Parathyroid adenoma (tissue), 2 donors: ENCODE results near the gene COL18A1.

Experiments
- H2AFZ ChIP-seq: fragments of 300-600 bp; sonication (generic); one replicate; pipeline ENCODE4 v1.7.0; 2017; ENCODE audit warnings: antibody characterized with exemption, mild to moderate bottlenecking
- H3K27ac ChIP-seq: fragments of 300-600 bp; sonication (generic); one replicate; pipeline ENCODE4 v1.7.0; 2017
- H3K27me3 ChIP-seq: fragments of 300-600 bp; sonication (generic); one replicate; pipeline ENCODE4 v1.7.0; 2017; ENCODE audit warnings: low read length; ENCODE audit not compliant: control insufficient read depth, insufficient read depth
- H3K36me3 ChIP-seq: fragments of 300-600 bp; sonication (generic); one replicate; pipeline ENCODE4 v1.7.0; 2017; ENCODE audit warnings: low read length; ENCODE audit not compliant: control insufficient read depth, insufficient read depth
- H3K4me1 ChIP-seq: fragments of 300-600 bp; sonication (generic); one replicate; pipeline ENCODE4 v1.7.0; 2017; ENCODE audit warnings: control low read depth
- H3K4me2 ChIP-seq: fragments of 300-600 bp; sonication (generic); one replicate; pipeline ENCODE4 v1.7.0; 2017; ENCODE audit warnings: low read length
- H3K4me3 ChIP-seq: fragments of 300-600 bp; sonication (generic); one replicate; pipeline ENCODE4 v1.7.0; 2017; ENCODE audit warnings: low read depth, low read length
- H3K79me2 ChIP-seq: fragments of 300-600 bp; sonication (generic); one replicate; pipeline ENCODE4 v1.7.0; 2017; ENCODE audit warnings: control low read depth
- H3K9ac ChIP-seq: fragments of 300-600 bp; sonication (generic); one replicate; pipeline ENCODE4 v1.7.0; 2017; ENCODE audit warnings: mild to moderate bottlenecking
- H3K9me3 ChIP-seq: fragments of 300-600 bp; sonication (generic); one replicate; pipeline ENCODE4 v1.7.0; 2017; ENCODE audit warnings: low read length; ENCODE audit not compliant: control insufficient read depth
- TF ChIP-seq, protein P1 (sequence below): fragments of 300-600 bp; sonication (generic); IDR thresholded peaks from one replicate; pipeline ENCODE4 v1.7.0; 2017; ENCODE audit warnings: antibody characterized with exemption, mild to moderate bottlenecking
- donor health status: primary hyperparathyroidism.

COL18A1 gene

DNA sequence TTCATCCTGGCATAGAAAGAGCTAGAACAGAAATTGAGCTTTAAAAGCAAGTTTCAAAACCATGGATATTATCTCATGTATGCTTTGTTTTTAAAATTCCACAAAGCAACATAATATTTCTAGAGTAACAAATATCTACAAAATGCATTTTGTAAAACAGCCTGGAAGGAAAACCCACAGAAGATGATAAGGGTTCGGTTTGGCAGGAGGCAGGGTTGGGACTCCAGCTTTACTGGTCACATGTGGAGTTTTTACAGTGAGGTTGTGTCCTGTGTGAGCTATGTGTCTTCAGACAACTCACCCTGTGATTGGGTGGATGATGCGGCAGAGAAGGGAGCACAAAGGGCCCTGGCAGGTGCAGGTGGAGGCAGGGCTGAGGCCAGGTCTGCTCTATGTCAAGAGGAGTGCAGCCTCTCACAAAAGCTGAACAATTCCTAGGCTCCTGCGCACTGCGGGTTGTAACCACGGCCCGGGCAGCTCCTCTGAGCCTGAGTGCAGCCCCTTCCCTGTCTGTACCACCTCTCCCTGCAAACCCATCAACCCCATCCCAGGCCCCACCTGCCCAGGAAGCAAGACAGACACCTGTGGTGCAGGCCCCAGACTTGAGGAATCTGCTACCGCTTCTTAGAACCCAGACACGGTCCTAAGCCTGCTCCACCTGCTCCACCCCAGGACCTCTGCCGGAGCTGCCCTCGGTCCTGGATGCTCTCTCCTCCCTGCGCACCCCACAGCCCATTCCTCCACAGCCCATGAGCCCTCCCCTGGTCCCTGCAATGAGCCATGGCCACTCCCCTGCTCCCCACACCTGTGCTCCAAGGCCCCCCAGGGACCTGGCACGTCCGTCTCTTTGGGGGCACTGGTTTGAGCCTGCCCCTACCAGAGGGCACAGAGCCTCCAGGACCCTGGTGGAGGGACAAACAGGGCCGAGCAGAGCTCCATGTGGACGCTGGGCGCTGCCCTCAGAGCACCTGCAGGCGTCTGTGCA, 2.8 kb upstream of the COL18A1 start:
- TF ChIP-seq, protein P1, sequence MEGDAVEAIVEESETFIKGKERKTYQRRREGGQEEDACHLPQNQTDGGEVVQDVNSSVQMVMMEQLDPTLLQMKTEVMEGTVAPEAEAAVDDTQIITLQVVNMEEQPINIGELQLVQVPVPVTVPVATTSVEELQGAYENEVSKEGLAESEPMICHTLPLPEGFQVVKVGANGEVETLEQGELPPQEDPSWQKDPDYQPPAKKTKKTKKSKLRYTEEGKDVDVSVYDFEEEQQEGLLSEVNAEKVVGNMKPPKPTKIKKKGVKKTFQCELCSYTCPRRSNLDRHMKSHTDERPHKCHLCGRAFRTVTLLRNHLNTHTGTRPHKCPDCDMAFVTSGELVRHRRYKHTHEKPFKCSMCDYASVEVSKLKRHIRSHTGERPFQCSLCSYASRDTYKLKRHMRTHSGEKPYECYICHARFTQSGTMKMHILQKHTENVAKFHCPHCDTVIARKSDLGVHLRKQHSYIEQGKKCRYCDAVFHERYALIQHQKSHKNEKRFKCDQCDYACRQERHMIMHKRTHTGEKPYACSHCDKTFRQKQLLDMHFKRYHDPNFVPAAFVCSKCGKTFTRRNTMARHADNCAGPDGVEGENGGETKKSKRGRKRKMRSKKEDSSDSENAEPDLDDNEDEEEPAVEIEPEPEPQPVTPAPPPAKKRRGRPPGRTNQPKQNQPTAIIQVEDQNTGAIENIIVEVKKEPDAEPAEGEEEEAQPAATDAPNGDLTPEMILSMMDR: no peak
- Histone ChIP-seq H3K4me2 (no peak overlapping the region), H2AFZ (no peak overlapping the region), H3K27me3 (no peaks in the 10 kb centered on the region), H3K4me3 (no peak overlapping the region), H3K36me3 (no peaks in the 10 kb centered on the region), H3K9me3 (no peaks in the 10 kb centered on the region), H3K4me1 (no peaks in the 10 kb centered on the region), H3K9ac (no peak overlapping the region), H3K79me2 (no peaks in the 10 kb centered on the region), H3K27ac (no peak overlapping the region)

DNA sequence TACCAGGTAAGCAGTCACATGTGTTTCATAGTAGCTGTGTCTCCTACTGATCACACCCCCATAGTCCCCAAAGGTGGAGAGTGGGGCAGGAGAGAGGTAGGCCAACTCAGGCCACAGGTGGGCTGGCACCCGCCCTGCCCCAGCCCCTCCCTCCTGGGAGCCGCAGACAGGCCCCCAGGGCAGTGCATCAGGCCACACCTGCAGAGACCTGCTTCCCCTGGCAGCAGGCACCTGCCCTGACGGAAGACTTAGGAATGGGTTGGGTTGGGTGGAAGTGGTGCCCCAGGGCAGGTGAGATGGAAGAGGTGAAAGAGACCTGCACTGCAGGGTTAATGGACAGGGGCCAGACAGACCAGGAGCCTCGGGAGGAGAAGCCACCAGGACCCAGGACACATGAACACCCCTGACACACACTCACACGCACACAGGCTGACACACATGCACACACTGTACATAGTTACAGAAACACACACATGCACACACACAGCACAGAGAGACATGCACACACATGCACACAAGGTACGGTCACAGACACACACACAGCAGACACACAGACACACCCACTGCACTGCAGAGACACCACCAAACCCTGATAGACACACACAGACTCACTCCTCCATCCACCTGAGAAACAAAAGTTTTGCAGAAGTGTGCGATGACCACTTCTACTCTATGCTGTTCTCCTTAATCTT, 1.7 kb upstream of the COL18A1 start:
- H3K9ac ChIP-seq: no peak overlapping the region
- TF ChIP-seq, protein P1: no peak
- H3K27ac ChIP-seq: no peak overlapping the region
- no peaks in the 10 kb centered on the region for H3K27me3 ChIP-seq
- H3K9me3 ChIP-seq: no peaks in the 10 kb centered on the region
- no peak overlapping the region for H2AFZ ChIP-seq
- H3K4me2 ChIP-seq: no peak overlapping the region
- H3K36me3 ChIP-seq: no peaks in the 10 kb centered on the region
- no peaks in the 10 kb centered on the region for H3K4me1 ChIP-seq
- H3K4me3 ChIP-seq: no peak overlapping the region
- no peaks in the 10 kb centered on the region for H3K79me2 ChIP-seq

DNA sequence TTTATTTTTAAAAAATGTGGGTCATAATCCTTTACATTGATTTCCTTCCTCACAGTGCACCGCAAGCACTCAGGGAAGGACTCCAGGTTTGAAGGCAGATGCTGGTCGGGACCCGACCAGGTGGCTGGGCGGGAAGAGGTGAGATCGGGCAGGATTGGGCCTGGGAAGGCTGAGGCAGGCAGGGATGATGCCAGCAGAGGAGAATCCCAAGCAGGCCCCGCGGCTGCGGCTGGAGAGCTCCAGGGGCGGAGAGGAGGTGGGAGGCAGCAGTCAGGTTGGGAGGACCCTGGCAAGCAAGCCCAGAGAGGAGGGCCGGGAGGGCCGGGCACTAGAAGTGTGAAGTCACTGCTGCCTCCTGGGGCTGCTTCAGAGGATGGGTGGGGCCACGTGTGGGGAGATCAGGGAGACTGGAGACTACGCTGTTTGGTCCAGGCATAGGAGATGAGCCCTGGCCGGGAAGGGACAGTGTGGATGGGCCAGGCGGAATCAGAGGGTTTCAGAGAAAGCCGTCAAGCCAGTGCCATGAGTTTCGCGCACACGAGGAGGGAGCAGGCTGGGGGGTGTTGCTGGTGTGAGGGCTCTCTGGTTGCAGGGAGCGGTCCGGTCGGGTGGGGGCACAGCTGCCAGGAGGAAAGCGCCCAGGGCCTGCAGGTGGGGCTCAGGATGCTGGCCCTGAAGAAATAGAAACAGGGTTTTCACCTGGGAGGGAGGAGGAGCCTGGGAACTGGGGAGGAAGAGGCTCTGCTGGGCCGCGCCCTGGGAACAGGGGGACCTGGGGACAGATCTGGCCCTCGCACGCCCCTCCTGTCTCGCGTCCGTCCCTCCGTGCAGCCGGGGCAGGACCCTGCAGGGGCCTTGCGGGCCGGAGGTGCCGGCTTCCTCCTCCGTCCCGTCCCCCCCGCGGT, 888 bp upstream of the COL18A1 start:
- H2AFZ ChIP-seq: no peak overlapping the region
- no peak overlapping the region for H3K27ac ChIP-seq
- H3K27me3 ChIP-seq: no peaks in the 10 kb centered on the region
- TF ChIP-seq, protein P1: no peak
- H3K4me3 ChIP-seq: no peak overlapping the region
- H3K79me2 ChIP-seq: no peaks in the 10 kb centered on the region
- H3K4me1 ChIP-seq: no peaks in the 10 kb centered on the region
- no peaks in the 10 kb centered on the region for H3K36me3 ChIP-seq
- peak overlapping the region; percentile 61 for H3K4me2 ChIP-seq
- H3K9me3 ChIP-seq: no peaks in the 10 kb centered on the region
- no peak overlapping the region for H3K9ac ChIP-seq

DNA sequence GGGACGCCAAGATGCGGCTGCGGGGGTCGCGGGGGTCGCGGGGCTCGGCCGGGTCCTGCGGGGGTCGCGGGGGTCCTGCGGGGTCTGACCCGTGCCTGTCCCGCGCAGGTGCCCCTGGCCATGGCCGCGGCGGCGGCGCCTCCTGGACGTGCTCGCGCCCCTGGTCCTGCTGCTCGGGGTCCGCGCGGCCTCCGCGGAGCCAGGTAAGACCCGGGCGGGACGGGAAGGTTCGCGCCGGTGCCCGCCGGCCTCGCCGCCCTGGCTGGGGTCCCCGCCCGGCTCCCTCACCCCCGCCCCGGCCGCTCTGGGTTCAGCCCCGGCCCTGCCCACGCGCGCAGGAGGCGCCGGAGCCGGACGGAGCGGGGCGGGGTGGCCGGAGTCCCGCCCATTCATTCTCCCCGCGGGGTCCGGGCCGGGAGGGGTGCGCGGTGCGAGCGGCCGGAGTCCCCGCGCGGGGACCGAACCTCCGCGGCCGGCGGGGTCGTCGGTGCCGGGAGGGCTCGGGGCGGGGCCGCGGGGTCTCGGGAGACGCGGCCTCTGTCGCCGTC, 380 bp downstream of the COL18A1 start:
- Histone ChIP-seq H3K4me2 (peak overlapping the region; percentile 70), H3K27ac (no peak overlapping the region), H3K9me3 (no peaks in the 10 kb centered on the region), H2AFZ (no peak overlapping the region), H3K9ac (no peak overlapping the region), H3K4me3 (no peak overlapping the region), H3K79me2 (no peaks in the 10 kb centered on the region), H3K4me1 (no peaks in the 10 kb centered on the region), H3K27me3 (no peaks in the 10 kb centered on the region), H3K36me3 (no peaks in the 10 kb centered on the region)
- TF ChIP-seq, protein P1: no peak
